Measurements from ENCODE around the gene SLC26A1.

SLC26A1 gene

GRCh38 chr4:1035510-1035909 is 42.3 kb upstream of the SLC26A1 start:
- ATAC-seq (replicated peaks; ENCODE audit: extremely low read depth, poor library complexity, severe bottlenecking) (no peak), DNase-seq (ENCODE audit: low spot score in 2 of 2) (no peak)
- Mint-ChIP-seq H3K36me3 (ENCODE audit: insufficient read depth) (peaks cover 2% of the 10 kb centered on the region), H3K27me3 (no peaks in the 10 kb centered on the region), H3K4me3 (no peak overlapping the region), H3K9me3 (no peaks in the 10 kb centered on the region), H3K27ac (ENCODE audit: low read depth) (no peak overlapping the region), H3K4me1 (no peaks in the 10 kb centered on the region)

DNA sequence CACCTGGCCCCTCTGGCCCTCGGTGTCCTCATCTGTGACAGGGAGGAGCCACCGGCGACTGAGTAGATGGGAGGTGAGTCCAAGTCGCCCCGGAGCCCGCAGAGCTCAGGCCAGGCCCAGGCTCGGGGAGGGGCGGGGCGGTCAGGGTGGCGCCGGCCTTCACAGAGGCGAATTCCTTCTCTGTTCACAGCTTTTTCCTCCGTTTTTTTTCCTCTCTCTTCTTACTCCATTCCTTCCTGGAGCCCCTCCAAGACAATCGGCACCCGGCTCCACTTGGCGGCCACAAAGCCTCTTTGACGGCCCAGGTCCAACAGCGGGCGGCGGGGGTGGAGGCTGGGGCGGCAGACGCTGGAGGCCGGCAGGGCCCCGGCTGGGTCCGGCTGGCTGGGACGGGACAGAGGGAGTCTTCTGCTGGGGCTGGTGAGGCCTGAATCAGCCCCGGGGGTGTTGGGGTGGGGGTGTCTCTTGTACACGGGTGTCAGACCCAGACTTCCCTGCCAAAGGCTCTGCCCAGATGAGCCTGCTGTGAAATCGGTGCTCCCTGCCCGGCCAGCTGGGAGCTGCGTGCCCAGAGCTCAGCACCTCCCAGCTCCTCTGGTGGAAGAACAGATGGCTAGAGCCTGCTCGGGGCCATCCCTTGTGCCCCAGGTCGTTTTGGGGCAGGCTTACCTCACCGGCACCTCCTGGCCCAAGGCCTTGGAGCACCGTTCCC is 40.8 kb upstream of the SLC26A1 start:
- peaks cover 2% of the 10 kb centered on the region for H3K36me3 Mint-ChIP-seq (ENCODE audit: insufficient read depth)
- no peaks in the 10 kb centered on the region for H3K27me3 Mint-ChIP-seq
- H3K27ac Mint-ChIP-seq (ENCODE audit: low read depth) = no peak overlapping the region
- no peak for ATAC-seq (replicated peaks; ENCODE audit: extremely low read depth, poor library complexity, severe bottlenecking)
- DNase-seq (ENCODE audit: low spot score in 2 of 2) = no peak
- no peak overlapping the region for H3K4me3 Mint-ChIP-seq
- no peaks in the 10 kb centered on the region for H3K9me3 Mint-ChIP-seq
- no peaks in the 10 kb centered on the region for H3K4me1 Mint-ChIP-seq

DNA sequence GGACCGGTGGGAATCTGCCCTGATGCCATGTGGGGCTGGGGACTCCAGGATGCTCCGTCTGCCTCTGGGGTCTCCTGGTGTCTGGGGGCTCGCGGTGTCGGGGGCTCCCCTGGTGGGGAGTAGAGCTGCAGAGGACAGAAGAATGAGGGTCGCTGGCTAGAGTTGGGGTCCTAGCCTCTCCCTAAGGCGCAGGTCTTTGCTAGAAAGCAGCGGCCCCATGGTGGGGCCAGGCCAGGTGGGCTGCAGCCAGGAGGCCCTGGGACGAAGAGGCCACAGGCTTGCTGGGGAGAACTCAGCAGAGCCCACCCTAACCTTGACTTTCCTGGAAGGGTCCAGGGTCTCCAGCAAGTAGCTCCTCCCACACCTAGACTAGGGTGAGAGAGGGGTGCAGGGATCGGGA is 39.7 kb upstream of the SLC26A1 start:
- no peaks in the 10 kb centered on the region for H3K27me3 Mint-ChIP-seq
- no peak for ATAC-seq (replicated peaks; ENCODE audit: extremely low read depth, poor library complexity, severe bottlenecking)
- no peaks in the 10 kb centered on the region for H3K9me3 Mint-ChIP-seq
- DNase-seq (ENCODE audit: low spot score in 2 of 2) = no peak
- no peaks in the 10 kb centered on the region for H3K4me1 Mint-ChIP-seq
- peaks cover 3% of the 10 kb centered on the region for H3K36me3 Mint-ChIP-seq (ENCODE audit: insufficient read depth)
- no peak overlapping the region for H3K4me3 Mint-ChIP-seq
- no peak overlapping the region for H3K27ac Mint-ChIP-seq (ENCODE audit: low read depth)

DNA sequence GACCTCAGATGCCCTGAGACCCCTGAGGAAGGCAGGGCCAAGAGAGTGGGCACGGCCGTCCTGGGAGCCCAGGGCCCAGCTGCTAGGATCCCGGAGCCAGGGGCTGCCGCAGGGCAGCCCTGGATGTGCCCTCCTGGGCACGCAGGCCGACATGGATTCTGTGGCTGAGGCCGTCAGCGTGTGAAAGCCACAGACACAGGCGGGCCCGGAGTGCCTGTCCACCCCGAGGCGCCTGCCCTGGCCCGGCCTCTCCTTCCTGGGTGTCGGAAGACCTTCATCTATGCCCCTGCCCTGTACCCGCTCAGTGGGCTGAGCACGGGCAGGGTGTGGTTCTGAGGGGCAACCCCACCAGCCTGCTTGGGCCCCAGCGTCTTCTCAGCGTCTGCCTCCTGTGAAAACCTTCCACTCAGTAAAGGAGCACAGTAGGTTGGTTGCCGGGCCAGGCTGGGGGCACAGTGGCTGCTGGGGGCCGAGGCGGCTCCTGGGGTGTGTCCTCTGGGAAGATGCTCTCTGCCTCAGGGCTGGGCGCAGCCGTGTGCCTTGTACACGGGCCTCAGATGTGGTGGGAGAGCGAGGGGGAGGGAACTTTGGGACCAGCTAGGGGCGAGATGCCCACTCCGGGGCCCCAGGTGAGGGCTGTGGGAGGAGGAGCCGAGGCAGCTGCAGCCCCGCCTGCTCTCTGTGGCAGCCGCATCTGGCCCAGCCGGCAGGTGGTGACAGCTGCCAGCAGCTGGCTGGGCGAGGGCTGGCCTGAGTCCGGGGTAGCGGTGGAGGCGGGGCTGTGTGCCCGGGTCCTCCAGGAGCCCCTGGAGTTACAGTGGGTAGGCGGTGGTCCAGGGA is 39.0 kb upstream of the SLC26A1 start:
- Mint-ChIP-seq H3K36me3 (ENCODE audit: insufficient read depth) (peaks cover 4% of the 10 kb centered on the region), H3K9me3 (no peaks in the 10 kb centered on the region), H3K27me3 (no peaks in the 10 kb centered on the region), H3K27ac (ENCODE audit: low read depth) (no peak overlapping the region), H3K4me1 (no peaks in the 10 kb centered on the region), H3K4me3 (no peak overlapping the region)
- no peak for ATAC-seq (replicated peaks; ENCODE audit: extremely low read depth, poor library complexity, severe bottlenecking)
- no peak for DNase-seq (ENCODE audit: low spot score in 2 of 2)

DNA sequence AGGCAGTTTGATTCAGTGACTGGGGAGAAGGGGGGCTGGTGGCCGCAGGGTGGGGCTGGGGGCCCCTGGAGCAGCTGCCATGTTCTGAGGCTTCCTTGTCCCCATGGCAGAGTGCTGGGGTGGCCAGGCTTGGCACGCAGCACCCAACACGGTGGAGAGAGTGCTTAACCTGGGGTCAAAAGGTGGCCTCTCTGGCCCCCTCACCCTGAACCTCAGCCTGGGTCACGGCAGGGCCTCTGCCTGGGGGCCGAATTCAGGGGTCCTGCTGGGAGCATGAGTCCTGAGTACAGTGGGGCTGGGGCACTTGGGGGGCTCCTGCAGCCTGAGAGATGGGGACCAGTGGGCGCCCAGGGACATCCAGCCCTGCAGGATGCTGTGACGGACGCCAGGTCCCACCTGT is 38.1 kb upstream of the SLC26A1 start:
- no peak for ATAC-seq (replicated peaks; ENCODE audit: extremely low read depth, poor library complexity, severe bottlenecking)
- Mint-ChIP-seq H3K36me3 (ENCODE audit: insufficient read depth) (peaks cover 4% of the 10 kb centered on the region), H3K4me1 (no peaks in the 10 kb centered on the region), H3K27me3 (no peaks in the 10 kb centered on the region), H3K4me3 (no peak overlapping the region), H3K27ac (ENCODE audit: low read depth) (no peak overlapping the region), H3K9me3 (no peaks in the 10 kb centered on the region)
- DNase-seq (ENCODE audit: low spot score in 2 of 2) = no peak

- Mint-ChIP-seq H3K4me3 (no peak overlapping the region), H3K27ac (ENCODE audit: low read depth) (no peak overlapping the region), H3K27me3 (no peaks in the 10 kb centered on the region), H3K36me3 (ENCODE audit: insufficient read depth) (peaks cover 5% of the 10 kb centered on the region), H3K4me1 (no peaks in the 10 kb centered on the region), H3K9me3 (no peaks in the 10 kb centered on the region)
- no peak for ATAC-seq (replicated peaks; ENCODE audit: extremely low read depth, poor library complexity, severe bottlenecking)
- no peak for DNase-seq (ENCODE audit: low spot score in 2 of 2)
These were observed 37.4 kb upstream of the SLC26A1 start for GRCh38 chr4:1030559-1030958.

GRCh38 chr4:1030031-1030430 is 36.8 kb upstream of the SLC26A1 start:
- DNase-seq (ENCODE audit: low spot score in 2 of 2) (no peak), ATAC-seq (replicated peaks; ENCODE audit: extremely low read depth, poor library complexity, severe bottlenecking) (no peak)
- H3K27ac Mint-ChIP-seq (ENCODE audit: low read depth) = no peak overlapping the region
- H3K9me3 Mint-ChIP-seq = no peaks in the 10 kb centered on the region
- no peaks in the 10 kb centered on the region for H3K4me1 Mint-ChIP-seq
- no peak overlapping the region for H3K4me3 Mint-ChIP-seq
- peaks cover 7% of the 10 kb centered on the region for H3K36me3 Mint-ChIP-seq (ENCODE audit: insufficient read depth)
- no peaks in the 10 kb centered on the region for H3K27me3 Mint-ChIP-seq

GRCh38 chr4:1029529-1029928 is 36.3 kb upstream of the SLC26A1 start:
- Mint-ChIP-seq H3K36me3 (ENCODE audit: insufficient read depth) (peaks cover 7% of the 10 kb centered on the region), H3K27me3 (no peaks in the 10 kb centered on the region), H3K4me3 (no peak overlapping the region), H3K4me1 (no peaks in the 10 kb centered on the region), H3K27ac (ENCODE audit: low read depth) (no peak overlapping the region), H3K9me3 (no peaks in the 10 kb centered on the region)
- ATAC-seq (replicated peaks; ENCODE audit: extremely low read depth, poor library complexity, severe bottlenecking) = no peak
- DNase-seq (ENCODE audit: low spot score in 2 of 2) = no peak

DNA sequence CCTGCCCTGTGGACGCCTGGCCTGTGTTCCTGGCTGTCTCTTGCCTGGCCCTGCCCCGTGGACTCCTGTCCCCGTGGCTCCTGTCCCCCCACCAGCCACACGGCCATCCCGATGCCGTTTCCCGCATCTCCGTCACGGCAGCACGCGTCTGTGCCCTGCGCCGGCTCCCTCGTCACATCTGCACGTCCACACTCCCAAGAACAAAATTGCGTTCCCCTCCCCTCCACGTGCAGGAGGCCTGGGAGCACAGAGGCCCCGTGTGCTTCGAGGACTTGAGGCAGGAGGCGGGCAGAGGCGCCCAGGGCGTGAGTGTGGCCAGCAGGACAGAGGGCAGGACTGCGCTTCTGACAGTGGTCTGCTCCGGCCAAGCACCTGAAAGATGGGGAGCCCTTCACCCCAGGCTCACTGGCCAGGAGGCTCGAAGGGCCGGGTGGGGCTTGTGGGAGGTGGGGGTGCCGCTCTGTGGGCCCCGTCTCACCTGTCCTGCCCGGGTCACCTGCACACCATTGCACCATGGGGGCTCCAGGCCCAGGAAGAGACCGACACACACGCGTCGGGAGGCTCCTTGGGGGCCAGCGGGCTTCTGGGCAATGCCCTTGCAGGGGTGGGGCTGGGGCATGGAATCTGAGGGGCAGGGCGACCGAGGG is 35.5 kb upstream of the SLC26A1 start:
- no peak overlapping the region for H3K27ac Mint-ChIP-seq (ENCODE audit: low read depth)
- no peak overlapping the region for H3K4me3 Mint-ChIP-seq
- no peaks in the 10 kb centered on the region for H3K27me3 Mint-ChIP-seq
- H3K4me1 Mint-ChIP-seq = no peaks in the 10 kb centered on the region
- peaks cover 9% of the 10 kb centered on the region for H3K36me3 Mint-ChIP-seq (ENCODE audit: insufficient read depth)
- ATAC-seq (replicated peaks; ENCODE audit: extremely low read depth, poor library complexity, severe bottlenecking) (no peak), DNase-seq (ENCODE audit: low spot score in 2 of 2) (no peak)
- no peaks in the 10 kb centered on the region for H3K9me3 Mint-ChIP-seq

- ATAC-seq (replicated peaks; ENCODE audit: extremely low read depth, poor library complexity, severe bottlenecking) = no peak
- Mint-ChIP-seq H3K9me3 (no peaks in the 10 kb centered on the region), H3K27ac (ENCODE audit: low read depth) (no peak overlapping the region), H3K4me1 (no peaks in the 10 kb centered on the region), H3K36me3 (ENCODE audit: insufficient read depth) (peaks cover 9% of the 10 kb centered on the region), H3K4me3 (no peak overlapping the region), H3K27me3 (no peaks in the 10 kb centered on the region)
- no peak for DNase-seq (ENCODE audit: low spot score in 2 of 2)
These were observed 34.7 kb upstream of the SLC26A1 start for GRCh38 chr4:1027915-1028238.

DNA sequence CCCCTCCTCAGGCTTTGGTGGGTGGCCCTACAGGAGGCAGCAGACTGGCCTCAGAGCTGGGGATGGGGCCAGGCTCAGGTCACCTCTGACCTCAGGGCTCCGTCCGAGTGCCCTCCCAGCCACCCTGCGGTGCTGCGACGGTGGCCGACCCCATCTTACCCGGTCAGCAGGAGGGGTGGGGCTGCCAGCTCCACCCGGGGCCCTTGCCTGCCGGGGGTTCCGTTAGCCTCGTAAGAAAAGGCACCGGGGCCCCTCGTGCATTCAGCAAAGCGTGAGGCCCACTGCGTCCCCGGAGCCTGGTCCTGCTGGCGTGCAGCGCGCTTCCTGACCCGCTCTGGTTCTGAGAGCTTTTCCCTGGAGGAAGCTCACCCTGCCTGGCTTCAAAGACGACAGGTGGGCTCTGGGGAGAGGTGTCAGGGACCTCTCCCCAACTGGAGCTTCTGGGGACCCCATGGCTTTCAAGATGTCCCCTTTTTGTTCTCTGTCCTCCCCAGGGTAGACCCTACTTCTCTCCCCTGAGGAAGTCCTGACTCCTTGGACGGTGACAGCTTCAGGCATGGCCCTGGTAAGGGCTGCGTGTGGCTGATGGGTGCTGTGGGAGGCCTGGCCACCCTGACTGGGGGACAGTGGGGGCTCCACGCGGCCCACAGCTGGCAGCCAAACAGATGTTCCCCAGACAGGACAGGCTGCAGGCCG is 34.2 kb upstream of the SLC26A1 start:
- Mint-ChIP-seq H3K27ac (ENCODE audit: low read depth) (no peak overlapping the region), H3K36me3 (ENCODE audit: insufficient read depth) (peaks cover 9% of the 10 kb centered on the region), H3K4me3 (no peak overlapping the region), H3K27me3 (no peaks in the 10 kb centered on the region), H3K9me3 (no peaks in the 10 kb centered on the region), H3K4me1 (no peaks in the 10 kb centered on the region)
- DNase-seq (ENCODE audit: low spot score in 2 of 2) (no peak), ATAC-seq (replicated peaks; ENCODE audit: extremely low read depth, poor library complexity, severe bottlenecking) (no peak)

DNA sequence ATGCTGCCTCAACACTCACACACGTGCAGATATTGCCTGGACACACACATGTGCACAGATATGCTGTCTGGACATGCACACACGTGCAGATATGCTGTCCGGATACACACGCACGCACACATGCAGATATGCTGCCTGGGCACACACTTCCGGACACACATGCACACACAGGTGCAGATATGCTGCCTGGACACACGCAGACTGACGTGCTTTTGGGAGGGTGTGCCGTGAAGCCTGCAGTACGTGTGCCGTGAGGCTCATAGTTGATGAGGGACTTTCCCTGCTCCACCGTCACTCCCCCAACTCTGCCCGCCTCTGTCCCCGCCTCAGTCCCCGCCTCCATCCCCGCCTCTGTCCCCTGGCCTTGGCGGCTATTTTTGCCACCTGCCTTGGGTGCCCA is 32.9 kb upstream of the SLC26A1 start:
- no peak for DNase-seq (ENCODE audit: low spot score in 2 of 2)
- peaks cover 9% of the 10 kb centered on the region for H3K36me3 Mint-ChIP-seq (ENCODE audit: insufficient read depth)
- peak; percentile 68 for ATAC-seq (replicated peaks; ENCODE audit: extremely low read depth, poor library complexity, severe bottlenecking)
- no peaks in the 10 kb centered on the region for H3K27me3 Mint-ChIP-seq
- H3K9me3 Mint-ChIP-seq = no peaks in the 10 kb centered on the region
- no peak overlapping the region for H3K27ac Mint-ChIP-seq (ENCODE audit: low read depth)
- H3K4me1 Mint-ChIP-seq = no peaks in the 10 kb centered on the region
- no peak overlapping the region for H3K4me3 Mint-ChIP-seq

Data from central memory CD8-positive, alpha-beta T cell (primary cell).